Effector CD8-positive, alpha-beta T cell (primary cell): ENCODE measurements around the gene DIPK1A.

Experiments
- DNase-seq: peaks from one replicate; lab custom pipeline; 2025; lab: John Stamatoyannopoulos, UW

The DIPK1A gene

GRCh38 chr1:92953491-92953890 is 7.8 kb downstream of the DIPK1A start:
- no peak for DNase-seq

- no peak for DNase-seq
These were observed 8.5 kb downstream of the DIPK1A start for GRCh38 chr1:92952714-92953113.

DNA sequence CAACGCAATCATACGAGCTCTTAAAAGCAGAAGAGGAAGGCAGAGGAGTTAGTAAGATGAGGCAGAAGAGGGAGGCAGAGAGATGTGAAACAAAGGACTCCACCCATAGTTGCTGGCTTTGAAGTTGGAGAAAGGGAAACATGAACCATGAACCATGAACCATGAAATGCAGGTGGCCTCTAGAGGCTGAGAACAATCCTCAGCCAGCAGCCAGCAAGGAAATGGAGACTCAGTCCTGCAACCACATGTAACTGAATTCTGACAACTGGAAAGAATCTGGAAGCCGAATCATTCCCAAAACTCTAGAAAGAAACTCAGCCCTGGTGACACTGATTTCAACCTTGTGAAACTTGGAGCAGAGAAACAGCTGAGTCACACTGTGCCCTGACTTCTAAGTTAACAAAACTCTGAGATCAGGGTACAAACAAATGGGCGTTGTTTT is 10.1 kb downstream of the DIPK1A start:
- DNase-seq, result no peak

- DNase-seq, result no peak
These were observed 11.1 kb downstream of the DIPK1A start for GRCh38 chr1:92949937-92950817.

DNA sequence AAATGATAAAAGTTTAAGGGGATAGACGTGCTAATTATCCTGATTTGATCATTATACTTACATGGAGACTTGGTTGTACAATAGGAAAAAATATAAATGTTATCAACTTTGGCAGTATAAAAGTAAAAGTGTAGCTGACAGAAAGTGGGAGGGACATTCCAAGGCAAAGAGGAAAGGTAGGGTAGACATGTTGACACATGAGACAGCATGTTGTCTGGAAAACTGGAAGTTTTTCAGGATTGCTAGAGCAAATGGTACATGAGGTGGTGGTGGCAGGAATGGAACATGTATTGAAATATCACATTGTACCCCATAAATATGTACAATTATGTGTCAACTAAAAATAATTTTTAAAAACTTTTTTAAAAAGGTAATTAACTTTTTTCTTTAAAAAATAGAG is 13.2 kb downstream of the DIPK1A start:
- no peak for DNase-seq

DNA sequence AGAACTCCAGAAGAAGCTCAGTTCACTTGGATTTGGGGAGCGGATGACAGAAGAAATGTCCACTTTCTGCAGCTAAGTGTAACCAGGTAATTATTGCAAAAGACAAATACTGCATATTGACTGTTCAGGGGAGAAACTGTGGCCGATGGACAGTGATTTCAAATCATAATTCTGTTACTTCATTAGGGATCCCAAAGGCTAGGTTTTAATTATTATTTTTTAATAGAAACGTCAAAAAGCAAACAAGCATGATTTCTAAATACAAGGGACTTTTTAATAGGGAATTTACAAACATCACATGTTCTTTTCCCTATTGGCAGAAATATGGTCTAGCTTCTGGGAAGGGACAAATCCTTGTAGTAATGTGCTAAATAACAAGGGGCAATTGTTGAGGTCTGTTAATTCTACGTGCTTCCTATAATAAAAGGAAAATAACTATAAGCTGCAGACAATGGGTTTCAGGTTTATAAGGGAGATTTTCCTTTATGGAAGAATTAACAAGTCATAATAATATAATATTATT is 15.5 kb downstream of the DIPK1A start:
- no peak for DNase-seq

DNA sequence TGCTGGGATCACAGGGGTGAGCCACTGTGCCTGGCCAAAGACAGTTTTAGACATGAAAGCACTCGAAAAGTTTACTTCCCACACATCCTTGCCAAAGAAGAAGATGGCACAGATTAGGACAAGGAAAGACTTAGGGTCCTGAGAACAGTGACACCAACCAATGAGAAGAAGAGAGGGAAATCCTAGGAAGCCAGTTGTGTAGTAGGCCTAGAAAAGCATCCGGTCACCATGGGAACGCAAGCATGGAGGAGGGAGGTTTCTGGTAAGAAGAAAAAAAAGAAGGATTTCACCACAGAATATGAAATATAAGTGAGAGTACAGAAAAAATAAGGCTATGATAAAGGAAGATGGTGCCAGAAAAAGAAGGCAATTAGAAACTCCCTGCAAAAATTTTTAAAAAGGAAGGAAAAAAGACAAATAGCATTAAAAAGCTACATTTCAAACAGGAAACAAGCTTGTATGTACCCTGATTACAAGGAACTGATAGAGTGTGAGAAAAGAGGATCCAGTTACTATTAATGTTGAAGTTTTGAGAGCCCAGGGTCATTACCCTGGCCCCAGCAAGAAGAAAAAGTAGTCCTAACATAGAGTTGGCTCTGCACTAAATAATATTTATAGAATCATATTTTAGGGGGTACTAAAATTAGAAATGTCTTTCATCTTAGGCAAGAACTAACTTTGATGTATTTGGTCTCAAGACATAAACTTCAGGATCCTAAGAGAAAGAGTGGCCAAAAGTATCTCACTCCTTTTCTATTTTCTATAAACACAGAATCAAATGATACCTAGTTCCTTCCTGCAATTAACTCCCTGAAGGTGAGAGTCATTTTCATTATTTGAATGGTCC is 16.1 kb downstream of the DIPK1A start:
- no peak for DNase-seq

DNA sequence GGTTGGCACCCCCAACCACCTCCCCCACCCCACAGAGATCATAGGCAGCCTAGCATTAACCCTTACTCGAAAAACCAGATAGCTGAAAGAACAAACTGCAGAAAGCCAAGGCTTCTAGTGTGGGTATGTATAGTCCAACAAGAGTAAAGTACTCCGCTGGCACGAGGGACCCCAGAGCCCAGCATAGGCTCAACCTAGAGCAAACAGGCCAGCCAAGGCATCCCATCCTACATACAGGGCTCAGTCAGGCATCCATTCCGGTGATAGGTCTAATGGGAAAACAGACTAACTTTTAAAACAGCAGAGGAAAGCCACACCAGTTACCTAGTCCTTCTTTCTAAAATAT is 17.8 kb downstream of the DIPK1A start:
- no peak for DNase-seq

DNA sequence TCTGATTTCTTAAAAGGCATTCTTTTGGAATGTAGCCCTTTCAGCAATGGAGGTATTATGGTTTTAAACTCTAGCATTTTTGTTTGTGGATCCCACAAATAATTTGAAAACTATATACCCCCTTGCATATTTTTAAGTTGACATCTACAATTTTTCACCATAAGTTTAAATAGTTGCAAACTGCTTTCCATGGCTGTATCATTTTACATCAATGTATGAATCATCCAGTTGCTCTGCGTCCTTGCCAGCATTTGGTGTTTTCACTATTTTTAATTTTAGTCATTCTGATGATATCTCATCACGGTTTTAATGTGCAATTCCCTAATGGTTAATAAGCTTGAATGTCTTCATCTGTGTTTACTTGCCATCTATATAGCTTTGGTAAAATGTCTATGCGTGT is 20.7 kb downstream of the DIPK1A start:
- DNase-seq, result no peak

GRCh38 chr1:92937731-92938130 is 23.5 kb downstream of the DIPK1A start:
- DNase-seq, result no peak

DNA sequence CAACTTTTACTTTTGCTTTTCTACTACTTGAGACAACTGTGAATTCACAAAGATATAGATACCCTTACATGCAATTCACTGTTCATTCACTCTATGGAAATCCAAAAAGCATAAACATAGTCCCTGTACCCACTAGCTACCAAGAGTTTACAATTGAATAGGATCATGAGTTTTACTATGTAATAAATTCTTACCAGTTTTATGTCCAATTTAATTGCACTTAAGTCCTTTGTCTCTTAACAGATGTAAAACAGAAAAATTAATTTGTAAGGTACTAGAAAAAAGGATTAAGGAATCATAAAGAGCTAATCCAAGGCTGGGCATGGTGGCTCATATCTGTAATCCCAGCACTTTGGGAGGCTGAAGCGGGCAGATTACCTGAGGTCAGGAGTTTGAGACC is 24.4 kb downstream of the DIPK1A start:
- no peak for DNase-seq

GRCh38 chr1:92934395-92935378 is 26.6 kb downstream of the DIPK1A start:
- no peak for DNase-seq

GRCh38 chr1:92933459-92933858 is 27.8 kb downstream of the DIPK1A start:
- DNase-seq, result no peak

GRCh38 chr1:92931691-92932090 is 29.6 kb downstream of the DIPK1A start:
- no peak for DNase-seq

- DNase-seq, result no peak
These were observed 31.8 kb downstream of the DIPK1A start for GRCh38 chr1:92929461-92929860.

DNA sequence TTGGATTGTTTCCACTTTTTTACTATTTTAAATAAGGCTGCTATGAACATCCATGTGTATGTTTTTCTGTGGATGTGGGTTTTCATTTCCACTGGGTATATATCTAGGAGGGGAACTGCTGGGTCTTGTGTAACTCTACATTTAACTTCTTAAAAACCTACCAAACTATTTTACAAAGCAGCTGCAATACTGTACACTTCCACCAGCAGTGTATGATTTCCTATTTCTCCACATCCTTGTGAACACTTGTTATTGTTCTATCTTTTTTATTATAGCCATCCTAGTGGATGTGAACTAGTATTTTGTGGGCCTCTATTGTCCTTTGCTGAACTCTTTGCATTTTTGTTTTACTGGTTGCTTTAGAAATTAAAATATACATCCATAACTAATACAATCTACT is 33.4 kb downstream of the DIPK1A start:
- DNase-seq, result no peak

GRCh38 chr1:92926873-92927272 is 34.4 kb downstream of the DIPK1A start:
- DNase-seq, result no peak

DNA sequence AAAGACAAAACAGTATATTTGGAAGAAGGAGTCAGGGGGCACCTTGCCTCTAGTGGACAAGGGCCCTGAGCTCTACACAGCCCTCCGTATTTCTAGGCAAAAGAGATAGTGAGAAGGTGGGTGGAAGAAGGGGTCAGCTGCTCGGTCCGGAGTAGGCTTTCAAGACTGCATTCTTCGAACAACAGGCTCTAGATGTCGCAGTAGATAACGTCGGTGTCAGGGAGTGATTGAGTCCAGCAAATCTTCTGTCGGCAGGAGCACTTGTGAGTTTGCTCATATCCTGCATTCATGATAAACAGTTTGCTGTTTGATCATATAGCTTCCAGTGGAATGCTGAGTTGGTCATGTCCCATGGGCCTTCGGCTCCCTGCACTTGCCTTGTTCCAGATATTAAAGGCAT is 36.8 kb downstream of the DIPK1A start:
- no peak for DNase-seq

DNA sequence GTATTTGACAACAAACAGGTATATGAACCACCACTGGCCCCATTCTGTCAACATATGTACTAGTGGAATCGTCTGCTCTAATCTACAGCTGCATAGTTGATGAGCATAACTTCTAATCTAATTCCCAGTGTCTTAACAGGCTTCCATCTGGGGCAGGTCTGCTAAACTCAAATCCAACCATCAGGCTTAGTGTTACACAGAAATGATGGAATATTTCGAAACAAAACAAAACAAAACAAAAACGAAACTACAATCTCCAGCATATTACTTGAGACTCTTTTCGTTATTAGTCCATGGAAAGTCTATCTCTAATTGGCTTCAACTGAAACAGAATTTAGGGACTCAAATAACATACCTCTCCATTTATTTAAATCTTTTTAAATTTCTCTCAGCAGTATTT is 37.6 kb downstream of the DIPK1A start:
- no peak for DNase-seq

GRCh38 chr1:92922356-92923035 is 38.8 kb downstream of the DIPK1A start:
- no peak for DNase-seq
